Left lung (tissue), 10 donors: ENCODE results near the gene GALK1. TPM values are rescaled to one million over a fixed set of nuclear protein-coding genes. Genes with fewer than 3 reads are reported as not detected.

Experiments
- ATAC-seq: fragments of 200-7000 bp; cut with Tn5 transposase; one replicate; pipeline ENCODE4 v1.9.1; 2020; ENCODE audit warnings: moderate library complexity
- DNase-seq, 4 donors: peaks; one replicate each; pipeline ENCODE4 v3.0.0-alpha.2; 2013 to 2020
- H3K27ac ChIP-seq, 2 donors: fragments of 200-600 bp; sonication (generic) in 1 of 2; one replicate each; pipeline versions ENCODE4 v1.5.0 to v1.8.0; 2020 to 2021
- H3K27me3 ChIP-seq, 2 donors: fragments of 200-600 bp; sonication (generic) in 1 of 2; one replicate each; pipeline versions ENCODE4 v1.5.0 to v1.8.0; 2020 to 2021
- H3K36me3 ChIP-seq, 2 donors: fragments of 200-600 bp; sonication (generic) in 1 of 2; one replicate each; pipeline versions ENCODE4 v1.5.0 to v1.8.0; 2020 to 2021
- H3K4me1 ChIP-seq, 2 donors: fragments of 200-600 bp; one replicate each; pipeline ENCODE4 v1.8.0; 2021
- H3K4me3 ChIP-seq, 2 donors: fragments of 200-600 bp; sonication (generic) in 1 of 2; one replicate each; pipeline versions ENCODE4 v1.5.0 to v1.8.0; 2020 to 2021; ENCODE audit warnings: mild to moderate bottlenecking in 1 of 2
- H3K9me3 ChIP-seq, 2 donors: fragments of 200-600 bp; sonication (generic) in 1 of 2; one replicate each; pipeline versions ENCODE4 v1.5.0 to v1.8.0; 2020 to 2021
- intact Hi-C, 2 donors: fragments of 100-400 bp; cut with DNase I; formaldehyde crosslinking; loops; one replicate each; pipeline versions ENCODE4 v1.11.2 to v1.14.2; 2022
- polyA plus RNA-seq, 6 donors: library from polyadenylated mRNA; unstranded; fragments of 120-200 nt; gene quantifications; one replicate each; pipeline ENCODE4 v1.2.1, GENCODE V29; 2013; ENCODE audit not compliant: insufficient read length in 6 of 6
- total RNA-seq, 2 donors: library from RNA; stranded (reverse); fragmentation: NEBNext Ultra II Directional; extraction: Animal tissue kit (Norgen Biotek cat#: 25700); gene quantifications; one replicate each; pipeline ENCODE4 v1.2.1, GENCODE V29; 2021
- TF ChIP-seq, protein P1 (sequence below), 2 donors: fragments of 200-600 bp; sonication (generic) in 1 of 2; IDR thresholded peaks; one replicate each; pipeline versions ENCODE4 v1.5.0 to v1.8.0; 2021; ENCODE audit warnings: antibody characterized with exemption in 2 of 2
- donor health status: DM: no; HTN: yes; CAD: no.
- donor health status: DM: no; HTN: no; CAD: no.

Gene GALK1
- total and polyA plus RNA-seq, 8 donors, result 10.3 to 39.6 (median 16.4) TPM

DNA sequence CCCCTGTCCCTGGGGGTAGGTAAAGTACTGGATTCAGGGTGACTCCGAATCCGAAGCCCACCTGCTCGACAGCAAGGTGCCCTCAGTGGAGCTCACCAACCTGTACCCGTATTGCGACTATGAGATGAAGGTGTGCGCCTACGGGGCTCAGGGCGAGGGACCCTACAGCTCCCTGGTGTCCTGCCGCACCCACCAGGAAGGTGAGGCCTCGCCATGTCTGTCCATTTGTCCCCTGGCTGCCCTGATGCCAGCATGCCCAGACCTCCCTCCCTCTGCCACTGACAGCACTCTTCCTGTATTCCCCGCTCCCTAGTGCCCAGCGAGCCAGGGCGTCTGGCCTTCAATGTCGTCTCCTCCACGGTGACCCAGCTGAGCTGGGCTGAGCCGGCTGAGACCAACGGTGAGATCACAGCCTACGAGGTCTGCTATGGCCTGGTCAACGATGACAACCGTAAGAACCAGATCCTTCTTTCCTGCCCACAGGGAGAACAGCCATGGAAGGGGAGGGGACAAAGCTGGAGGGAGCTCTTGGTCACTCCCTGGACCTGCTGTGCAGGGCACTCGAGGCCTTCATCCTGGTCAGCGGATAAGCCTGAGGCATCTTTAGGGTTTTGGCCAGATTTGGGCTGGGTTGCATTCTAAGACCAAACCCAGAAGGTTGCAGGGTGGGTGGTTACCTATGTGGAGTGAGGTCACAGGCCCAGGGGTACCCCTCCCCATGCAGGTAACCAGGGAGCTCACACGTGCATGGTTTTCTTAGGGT is 14.2 kb downstream of the GALK1 start:
- H3K4me1 ChIP-seq, result peaks cover 5 to 40% of the 10 kb centered on the region in 2 donors
- H3K36me3 ChIP-seq, result peaks cover 0 to 6% of the 10 kb centered on the region in 2 donors
- no peaks in the 10 kb centered on the region for H3K27me3 ChIP-seq
- H3K9me3 ChIP-seq, result no peaks in the 10 kb centered on the region
- no peak for DNase-seq
- no peak for ATAC-seq
- no peak overlapping the region for H3K4me3 ChIP-seq
- intact Hi-C loops, result no loop called here
- TF ChIP-seq, protein P1, sequence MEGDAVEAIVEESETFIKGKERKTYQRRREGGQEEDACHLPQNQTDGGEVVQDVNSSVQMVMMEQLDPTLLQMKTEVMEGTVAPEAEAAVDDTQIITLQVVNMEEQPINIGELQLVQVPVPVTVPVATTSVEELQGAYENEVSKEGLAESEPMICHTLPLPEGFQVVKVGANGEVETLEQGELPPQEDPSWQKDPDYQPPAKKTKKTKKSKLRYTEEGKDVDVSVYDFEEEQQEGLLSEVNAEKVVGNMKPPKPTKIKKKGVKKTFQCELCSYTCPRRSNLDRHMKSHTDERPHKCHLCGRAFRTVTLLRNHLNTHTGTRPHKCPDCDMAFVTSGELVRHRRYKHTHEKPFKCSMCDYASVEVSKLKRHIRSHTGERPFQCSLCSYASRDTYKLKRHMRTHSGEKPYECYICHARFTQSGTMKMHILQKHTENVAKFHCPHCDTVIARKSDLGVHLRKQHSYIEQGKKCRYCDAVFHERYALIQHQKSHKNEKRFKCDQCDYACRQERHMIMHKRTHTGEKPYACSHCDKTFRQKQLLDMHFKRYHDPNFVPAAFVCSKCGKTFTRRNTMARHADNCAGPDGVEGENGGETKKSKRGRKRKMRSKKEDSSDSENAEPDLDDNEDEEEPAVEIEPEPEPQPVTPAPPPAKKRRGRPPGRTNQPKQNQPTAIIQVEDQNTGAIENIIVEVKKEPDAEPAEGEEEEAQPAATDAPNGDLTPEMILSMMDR (IDR thresholded peaks at IDR 0.05), result no peak
- no peak overlapping the region for H3K27ac ChIP-seq

DNA sequence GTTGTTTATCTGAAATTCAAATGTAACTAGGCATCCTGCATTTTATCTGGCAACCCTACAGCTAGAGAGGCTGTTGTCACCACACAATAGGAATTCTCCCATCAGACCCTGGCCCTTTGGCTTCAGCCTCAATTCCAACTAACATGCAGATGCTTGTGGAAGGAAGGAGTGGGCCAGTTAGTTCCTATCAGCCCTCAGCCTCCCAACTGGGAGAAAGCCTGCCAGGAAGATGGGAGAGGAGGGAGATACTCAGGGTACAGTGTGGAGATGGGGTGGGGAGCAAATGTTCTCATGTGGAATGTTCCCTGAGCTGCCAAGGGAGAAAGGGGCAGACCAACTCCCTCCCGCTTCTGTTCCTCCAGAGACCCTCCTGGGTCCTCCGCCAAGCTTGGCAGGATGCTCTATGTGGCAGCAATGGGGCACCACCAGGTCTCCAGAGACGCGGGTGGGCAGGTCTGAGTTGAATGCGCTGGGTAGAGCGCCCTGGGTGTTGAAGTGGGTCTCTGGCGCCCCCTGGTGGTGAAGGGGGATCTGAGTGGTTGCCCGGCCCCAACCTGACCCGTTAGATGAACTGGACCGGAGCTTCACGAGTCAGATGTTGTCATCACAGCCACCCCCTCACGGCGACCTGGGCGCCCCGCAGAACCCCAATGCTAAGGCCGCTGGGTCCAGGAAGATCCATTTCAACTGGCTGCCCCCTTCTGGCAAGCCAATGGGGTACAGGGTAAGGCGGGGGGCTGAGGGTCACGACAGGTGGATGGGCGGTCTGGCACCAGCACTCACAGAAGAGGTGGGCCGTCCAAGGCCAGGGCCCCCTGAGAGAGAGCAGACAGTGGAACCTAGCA is 15.2 kb downstream of the GALK1 start:
- DNase-seq, result peak; percentile 65 to 98 (median 80)
- no peaks in the 10 kb centered on the region for H3K9me3 ChIP-seq
- peaks cover 5 to 33% of the 10 kb centered on the region in 2 donors for H3K4me1 ChIP-seq
- no peak overlapping the region for H3K4me3 ChIP-seq
- peak; percentile 71 for ATAC-seq
- H3K27ac ChIP-seq, result no peak overlapping the region
- H3K36me3 ChIP-seq, result peaks cover 0 to 6% of the 10 kb centered on the region in 2 donors
- TF ChIP-seq, protein P1 (IDR thresholded peaks at IDR 0.05), result peak; percentile 88 to 98
- no peaks in the 10 kb centered on the region for H3K27me3 ChIP-seq
- intact Hi-C loops, result loop anchor here in 1 of 2 donors (5.0 to 10.0 kb wide), 3 partner anchors 77 to 325 kb away; partner anchors contain the start of gene SMIM5

GRCh38 chr17:75748706-75749105 is 16.3 kb downstream of the GALK1 start:
- H3K4me3 ChIP-seq, result no peak overlapping the region
- no peak for ATAC-seq
- peaks cover 0 to 6% of the 10 kb centered on the region in 2 donors for H3K36me3 ChIP-seq
- H3K9me3 ChIP-seq, result no peaks in the 10 kb centered on the region
- intact Hi-C loops, result loop anchor here in 1 of 2 donors (5.0 to 10.0 kb wide), 3 partner anchors 76 to 324 kb away; partner anchors contain the start of gene SMIM5
- peaks cover 2 to 24% of the 10 kb centered on the region in 2 donors for H3K4me1 ChIP-seq
- no peak overlapping the region for H3K27ac ChIP-seq
- H3K27me3 ChIP-seq, result no peaks in the 10 kb centered on the region
- DNase-seq, result no peak
- TF ChIP-seq, protein P1 (IDR thresholded peaks at IDR 0.05), result no peak

GRCh38 chr17:75743625-75744206 is 21.3 kb downstream of the GALK1 start:
- intact Hi-C loops, result loop anchor here in 1 of 2 donors (10.0 kb wide), 2 partner anchors 109 to 319 kb away; partner anchors contain the start of gene SMIM5
- Histone ChIP-seq H3K36me3 (no peaks in the 10 kb centered on the region), H3K4me1 (peaks cover 0 to 9% of the 10 kb centered on the region in 2 donors), H3K4me3 (no peak overlapping the region), H3K27me3 (no peaks in the 10 kb centered on the region), H3K9me3 (no peaks in the 10 kb centered on the region), H3K27ac (no peak overlapping the region)
- DNase-seq, result no peak
- TF ChIP-seq, protein P1 (IDR thresholded peaks at IDR 0.05), result no peak
- ATAC-seq, result no peak
